Measurements from ENCODE around the gene IGDCC3.

DNA sequence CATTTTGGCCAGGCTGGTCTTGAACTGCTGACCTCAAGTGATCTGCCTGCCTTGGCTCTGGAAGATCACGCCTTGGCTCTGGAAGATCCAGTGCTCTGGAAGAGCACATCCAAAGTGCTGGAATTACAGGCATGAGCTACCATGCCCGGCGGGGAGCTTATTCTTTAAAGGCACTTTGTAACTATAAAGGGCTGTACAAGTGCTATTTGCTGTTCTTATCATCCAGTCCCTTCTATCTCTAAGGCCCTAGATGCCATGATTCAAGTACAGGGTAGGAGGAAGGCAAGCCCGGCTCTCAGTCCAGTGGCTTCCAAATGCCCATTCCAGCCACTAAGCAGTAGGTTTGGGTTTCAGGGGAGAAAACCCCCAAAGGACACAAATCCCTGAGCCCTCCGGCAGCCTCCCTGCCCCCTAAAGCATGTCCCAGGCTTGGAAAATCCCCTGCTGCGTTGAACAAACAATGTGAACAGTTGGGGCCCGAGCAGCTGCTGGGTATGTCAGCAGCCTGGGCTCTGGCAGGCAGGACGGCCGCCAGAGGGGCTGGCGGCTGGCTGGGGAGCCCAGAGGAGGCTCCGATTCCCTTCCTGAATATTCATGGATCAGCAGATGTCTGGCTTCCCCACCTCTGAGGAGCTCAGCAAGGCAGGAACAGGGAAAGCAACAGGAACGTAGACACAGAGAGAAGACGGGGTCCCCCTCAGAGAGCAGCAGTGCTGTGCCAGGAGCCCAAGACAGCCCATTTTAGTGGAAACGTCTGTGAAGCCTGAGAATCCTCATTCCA lies 37.2 kb upstream of the IGDCC3 start:
- TF ChIP-seq CTCF (IDR thresholded peaks at IDR 0.05) = no peak
- TF ChIP-seq ZFX (IDR thresholded peaks at IDR 0.05; ENCODE audit: borderline replicate concordance) = no peak

All from 22Rv1 (cell line).